Cerebellar nuclear complex (tissue), 1 donor: ENCODE results near the gene TLCD1.
"Not testable (repeated sequence)": the region's sequence is repeated elsewhere in the genome, so short reads cannot be mapped to it uniquely, and the experiment has no call there.

Experiments
- DNase-seq, 2 experiments: peaks; one replicate each; lab custom pipeline; 2025; lab: John Stamatoyannopoulos, UW

Gene TLCD1

GRCh38 chr17:28746611-28747050, 20.6 kb upstream of the TLCD1 start:
- no peak for DNase-seq

GRCh38 chr17:28745786-28746411, 19.9 kb upstream of the TLCD1 start:
- DNase-seq = no peak

- DNase-seq = no peak
Measured at GRCh38 chr17:28744972-28745785, 19.1 kb upstream of the TLCD1 start.

- DNase-seq = no peak
Measured at GRCh38 chr17:28744104-28744971, 18.3 kb upstream of the TLCD1 start.

- no peak for DNase-seq
Measured at GRCh38 chr17:28743243-28744103, 17.4 kb upstream of the TLCD1 start, which contains the start of gene TRAF4. TSS of gene TRAF4 (plus strand) at chr17:28744011. CDS start at chr17:28744113, 102 bp downstream.

- DNase-seq = no peak
Measured at GRCh38 chr17:28741358-28742349, 15.6 kb upstream of the TLCD1 start.

GRCh38 chr17:28740406-28741357, 14.6 kb upstream of the TLCD1 start:
- no peak for DNase-seq

GRCh38 chr17:28738680-28739384, 12.8 kb upstream of the TLCD1 start:
- DNase-seq = no peak

GRCh38 chr17:28737770-28738679, 12.0 kb upstream of the TLCD1 start:
- no peak for DNase-seq

GRCh38 chr17:28737316-28737715, 11.3 kb upstream of the TLCD1 start:
- no peak for DNase-seq

- not testable (repeated sequence) for DNase-seq
Measured at GRCh38 chr17:28735913-28736769, 10.1 kb upstream of the TLCD1 start.

- no peak for DNase-seq
Measured at GRCh38 chr17:28735242-28735722, 9.2 kb upstream of the TLCD1 start.

GRCh38 chr17:28734712-28735241, 8.7 kb upstream of the TLCD1 start:
- no peak for DNase-seq

- no peak for DNase-seq
Measured at GRCh38 chr17:28733346-28733745, 7.3 kb upstream of the TLCD1 start.

GRCh38 chr17:28729950-28730330, 3.9 kb upstream of the TLCD1 start:
- no peak for DNase-seq
